DMS114 treated with DMSO at 0.1 percent for 48 hours (cell line): ENCODE measurements around the gene TPRA1.
"Not testable (repeated sequence)": the region's sequence is repeated elsewhere in the genome, so short reads cannot be mapped to it uniquely, and the experiment has no call there.

ENCODE experiments used
- DNase-seq: peaks from one replicate; lab custom pipeline; 2025; ENCODE audit not compliant: unreplicated experiment; lab: John Stamatoyannopoulos, UW

TPRA1 gene

GRCh38 chr3:127539366-127540060, 51.0 kb downstream of the TPRA1 start:
- DNase-seq: no peak

GRCh38 chr3:127538569-127538968, 52.0 kb downstream of the TPRA1 start:
- no peak for DNase-seq

- no peak for DNase-seq
Observed at GRCh38 chr3:127536830-127537812, 53.4 kb downstream of the TPRA1 start.

- no peak for DNase-seq
Observed at GRCh38 chr3:127535901-127536829, 54.4 kb downstream of the TPRA1 start.

- no peak for DNase-seq
Observed at GRCh38 chr3:127535106-127535785, 55.3 kb downstream of the TPRA1 start.

- no peak for DNase-seq
Observed at GRCh38 chr3:127534564-127534963, 56.0 kb downstream of the TPRA1 start.

GRCh38 chr3:127534161-127534451, 56.4 kb downstream of the TPRA1 start:
- no peak for DNase-seq

GRCh38 chr3:127532561-127533203, 57.9 kb downstream of the TPRA1 start:
- no peak for DNase-seq

- DNase-seq: no peak
Observed at GRCh38 chr3:127531821-127532220, 58.7 kb downstream of the TPRA1 start.

- DNase-seq: not testable (repeated sequence)
Observed at GRCh38 chr3:127530863-127531262, 59.7 kb downstream of the TPRA1 start.

- no peak for DNase-seq
Observed at GRCh38 chr3:127529346-127530188, 61.0 kb downstream of the TPRA1 start.

- DNase-seq: no peak
Observed at GRCh38 chr3:127525373-127525772, 65.2 kb downstream of the TPRA1 start.

GRCh38 chr3:127524296-127524896, 66.1 kb downstream of the TPRA1 start:
- no peak for DNase-seq
